ENCODE data around the gene PEX12.
"Not testable (repeated sequence)": the region's sequence is repeated elsewhere in the genome, so short reads cannot be mapped to it uniquely, and the experiment has no call there.

PEX12 gene

DNA sequence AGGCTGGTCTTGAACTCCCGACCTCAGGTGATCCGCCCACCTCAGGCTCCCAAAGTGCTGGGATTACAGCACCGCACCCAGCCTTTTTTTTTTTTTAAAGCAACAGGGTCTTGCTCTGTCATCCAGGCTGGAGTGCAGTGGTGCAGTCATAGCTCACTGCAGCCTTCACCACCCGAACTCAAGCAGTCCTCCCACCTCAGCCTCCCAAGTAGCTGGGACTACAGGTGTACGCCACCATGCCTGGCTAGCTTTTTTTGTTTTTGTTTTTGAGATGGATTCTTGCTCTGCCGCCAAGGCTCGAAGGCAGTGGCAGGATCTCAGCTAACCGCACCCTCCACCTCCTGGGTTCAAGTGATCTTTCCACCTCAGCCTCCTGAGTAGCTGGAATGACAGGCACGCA is 43.0 kb downstream of the PEX12 start:
- DNase-seq: not testable (repeated sequence)

DNA sequence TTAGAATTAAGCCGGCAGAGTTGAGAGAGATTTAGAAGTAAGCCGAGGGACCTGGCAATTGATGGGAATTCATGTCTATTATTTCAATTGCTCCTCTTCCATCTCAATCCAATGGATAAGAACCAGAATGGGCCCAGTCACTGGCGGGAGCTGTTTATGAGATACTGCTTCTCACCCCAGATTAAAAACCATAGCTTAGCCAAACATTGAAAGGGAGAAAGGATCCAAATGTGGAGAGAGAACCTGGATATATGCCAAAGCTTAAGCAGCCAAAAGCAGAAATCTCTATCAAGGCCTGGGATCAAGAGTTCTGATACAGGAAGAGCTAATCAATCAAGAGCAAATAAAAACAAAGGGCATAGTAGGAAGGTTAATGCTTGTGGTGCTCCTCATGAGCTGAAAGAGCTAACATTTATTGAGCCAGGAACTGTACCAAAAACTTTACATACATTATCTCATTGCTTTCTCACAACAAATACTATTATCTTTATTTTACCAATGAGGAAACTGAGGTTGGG is 43.7 kb downstream of the PEX12 start:
- no peak for DNase-seq

GRCh38 chr17:35531160-35531559 is 47.2 kb downstream of the PEX12 start:
- no peak for DNase-seq

GRCh38 chr17:35529866-35530265 is 48.5 kb downstream of the PEX12 start:
- DNase-seq: no peak

DNA sequence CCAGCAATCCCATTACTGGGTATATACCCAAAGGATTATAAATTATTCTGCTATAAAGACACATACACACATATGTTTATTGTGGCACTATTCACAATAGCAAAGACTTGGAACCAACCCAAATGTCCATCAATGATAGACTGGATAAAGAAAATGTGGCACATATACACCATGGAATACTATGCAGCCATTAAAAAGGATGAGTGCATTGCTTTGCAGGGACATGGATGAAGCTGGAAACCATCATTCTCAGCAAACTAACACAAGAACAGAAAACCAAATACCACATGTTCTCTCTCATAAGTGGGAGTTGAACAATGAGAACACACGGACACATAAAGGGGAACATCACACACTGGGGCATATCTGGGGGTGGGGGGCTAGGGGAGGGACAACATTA is 49.0 kb downstream of the PEX12 start:
- DNase-seq: not testable (repeated sequence)
